GM18909 (cell line): ENCODE results near the gene BNC2.

Experiments
- ATAC-seq: cut with Tn5 transposase; IDR thresholded peaks from one replicate; pipeline ENCODE4 v1.9.1; 2021; ENCODE audit warnings: mild to moderate bottlenecking; ENCODE audit not compliant: unreplicated experiment, poor library complexity

The BNC2 gene

GRCh38 chr9:16769291-16769690, 101.2 kb downstream of the BNC2 start:
- no peak for ATAC-seq

DNA sequence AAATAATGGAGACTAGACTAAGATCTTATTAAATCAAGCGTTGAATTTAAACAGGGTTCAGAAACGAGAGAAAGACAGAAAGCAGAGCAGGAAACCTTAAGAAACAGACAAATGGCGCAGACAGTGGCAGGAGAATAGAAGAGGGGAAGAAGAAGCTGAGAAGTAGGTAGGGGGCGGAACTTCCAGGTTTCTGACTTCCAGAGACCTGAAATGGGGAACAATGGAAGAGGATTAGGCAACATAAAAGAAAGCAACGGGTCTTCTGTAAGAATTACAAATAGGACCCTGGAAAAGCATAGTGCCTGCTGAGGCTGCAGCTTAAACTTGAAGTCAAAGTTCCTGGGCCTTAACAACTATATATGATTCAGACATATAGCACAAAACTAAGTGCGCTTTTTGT, 101.7 kb downstream of the BNC2 start:
- no peak for ATAC-seq

GRCh38 chr9:16767366-16767765, 103.1 kb downstream of the BNC2 start:
- ATAC-seq: no peak

DNA sequence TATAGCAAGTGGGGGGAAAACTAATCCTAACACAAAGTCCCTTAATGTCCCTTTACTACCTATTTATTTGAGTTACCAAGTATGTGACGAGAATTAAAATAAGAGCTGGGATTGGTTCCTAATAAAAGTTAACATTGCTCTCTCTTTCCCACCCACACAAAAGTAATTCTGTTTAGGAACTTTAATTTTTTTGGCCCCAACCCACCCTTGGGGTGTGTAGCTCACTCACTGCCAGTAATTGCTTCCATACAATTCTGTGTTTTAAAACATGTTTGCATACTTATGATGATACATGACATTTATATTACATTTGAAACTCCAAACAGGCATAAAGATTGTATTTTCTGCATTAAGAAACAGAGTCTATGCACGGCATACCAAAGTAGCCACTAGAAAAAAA, 106.5 kb downstream of the BNC2 start:
- ATAC-seq: no peak

GRCh38 chr9:16755467-16756160, 114.9 kb downstream of the BNC2 start:
- ATAC-seq: no peak

DNA sequence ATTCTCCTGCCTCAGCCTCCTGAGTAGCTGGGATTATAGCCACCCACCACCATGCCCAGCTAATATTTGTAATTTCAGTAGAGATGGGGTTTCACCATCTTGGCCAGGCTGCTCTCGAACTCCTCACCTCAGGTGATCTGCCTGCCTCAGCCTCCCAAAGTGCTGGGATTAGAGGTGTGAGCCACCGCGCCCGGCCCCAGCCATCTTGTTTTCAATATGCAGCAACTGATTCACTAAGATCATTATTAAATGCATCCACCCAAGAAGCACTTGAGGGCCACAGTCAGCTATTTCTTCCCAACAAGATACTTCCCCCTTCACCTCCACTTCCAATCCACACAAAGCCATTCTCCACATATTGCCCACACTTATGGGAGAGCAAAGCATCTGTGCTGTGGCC, 115.8 kb downstream of the BNC2 start:
- ATAC-seq: no peak

- no peak for ATAC-seq
These were observed 117.2 kb downstream of the BNC2 start for GRCh38 chr9:16753256-16753655.

- ATAC-seq: no peak
These were observed 117.9 kb downstream of the BNC2 start for GRCh38 chr9:16752601-16753000.

GRCh38 chr9:16750553-16750952, 119.9 kb downstream of the BNC2 start:
- ATAC-seq: no peak

- no peak for ATAC-seq
These were observed 125.1 kb downstream of the BNC2 start for GRCh38 chr9:16745359-16745758.

DNA sequence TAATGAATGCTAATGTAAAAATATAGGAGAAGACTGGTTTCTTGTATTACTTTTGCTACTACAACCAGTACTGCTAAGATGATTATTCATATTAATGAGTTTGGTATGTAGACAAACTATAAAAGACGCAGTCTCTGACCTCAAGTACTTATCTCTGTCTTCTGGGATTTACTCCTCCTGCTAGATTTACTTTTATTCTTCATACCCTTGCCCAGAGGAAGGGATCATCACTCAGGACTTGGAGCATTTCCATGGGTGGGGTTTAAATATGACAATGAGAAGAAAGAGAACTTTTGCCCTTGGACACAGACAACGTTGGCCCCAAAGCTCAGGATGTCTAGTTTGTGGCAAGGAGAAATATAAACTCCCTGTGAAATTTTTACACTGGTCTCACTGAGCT, 126.1 kb downstream of the BNC2 start:
- ATAC-seq: no peak

DNA sequence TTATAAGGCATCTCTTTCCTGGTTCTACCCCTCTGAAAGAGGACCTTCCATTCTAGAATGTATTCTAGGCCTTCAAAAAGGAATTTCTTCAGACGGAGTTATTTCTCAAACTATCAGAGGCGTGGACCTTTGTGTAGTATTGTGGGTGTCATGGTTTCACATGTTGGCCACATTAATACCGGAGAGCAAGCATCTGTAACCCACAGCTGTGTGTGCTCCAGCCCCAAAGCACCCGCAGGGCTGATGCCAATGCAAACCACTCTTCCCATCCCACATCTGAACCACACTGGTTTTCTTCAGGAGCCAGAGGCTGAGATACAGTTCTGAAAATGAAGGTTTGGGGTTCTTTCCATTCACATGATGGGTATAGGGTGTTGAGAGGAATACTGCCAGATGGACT, 127.1 kb downstream of the BNC2 start:
- no peak for ATAC-seq

GRCh38 chr9:16735001-16735400, 135.5 kb downstream of the BNC2 start:
- ATAC-seq: no peak

- no peak for ATAC-seq
These were observed 137.9 kb downstream of the BNC2 start for GRCh38 chr9:16732546-16732945.

- no peak for ATAC-seq
These were observed 140.3 kb downstream of the BNC2 start for GRCh38 chr9:16730162-16730561.

GRCh38 chr9:16729651-16730050, 140.8 kb downstream of the BNC2 start:
- no peak for ATAC-seq

DNA sequence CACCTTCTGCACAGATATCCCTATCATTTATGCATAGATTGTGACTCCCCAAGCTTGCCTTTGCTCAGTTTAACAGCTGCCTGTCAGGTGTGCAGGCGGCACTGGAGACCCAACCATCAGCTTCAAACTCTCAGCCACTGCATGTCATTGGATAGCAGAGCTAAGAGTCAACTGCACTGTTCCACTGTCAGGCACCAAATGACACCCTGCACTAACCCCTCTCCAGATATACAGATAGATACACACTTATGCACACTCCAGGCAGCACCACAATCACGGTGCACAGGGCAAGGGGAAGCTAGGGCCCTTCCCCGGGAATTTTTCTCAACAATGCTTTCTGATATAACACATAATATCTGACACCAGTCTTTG, 142.3 kb downstream of the BNC2 start:
- ATAC-seq: no peak

- ATAC-seq: no peak
These were observed 142.9 kb downstream of the BNC2 start for GRCh38 chr9:16727452-16728136.

- ATAC-seq: no peak
These were observed 143.6 kb downstream of the BNC2 start for GRCh38 chr9:16726718-16727451.

DNA sequence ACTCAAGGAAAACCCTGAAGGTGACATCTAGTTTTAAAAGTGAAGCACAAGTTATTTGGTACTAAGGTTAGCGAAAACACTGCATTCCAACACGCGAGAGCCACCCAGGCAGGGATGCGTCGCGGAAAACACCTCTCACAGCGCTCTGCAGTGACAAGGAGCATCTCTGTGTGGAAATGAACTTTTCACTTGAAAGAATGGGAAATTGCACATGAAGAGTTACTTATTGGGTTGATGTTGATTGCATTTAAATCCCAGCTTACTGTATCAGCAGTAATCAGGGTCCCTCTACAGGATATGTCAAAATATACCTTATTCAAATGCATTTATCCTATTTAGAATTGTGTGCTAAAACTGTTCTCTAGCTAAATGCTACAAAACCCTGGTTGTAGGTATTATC, 144.4 kb downstream of the BNC2 start:
- no peak for ATAC-seq

- ATAC-seq: no peak
These were observed 145.4 kb downstream of the BNC2 start for GRCh38 chr9:16725066-16725465.

DNA sequence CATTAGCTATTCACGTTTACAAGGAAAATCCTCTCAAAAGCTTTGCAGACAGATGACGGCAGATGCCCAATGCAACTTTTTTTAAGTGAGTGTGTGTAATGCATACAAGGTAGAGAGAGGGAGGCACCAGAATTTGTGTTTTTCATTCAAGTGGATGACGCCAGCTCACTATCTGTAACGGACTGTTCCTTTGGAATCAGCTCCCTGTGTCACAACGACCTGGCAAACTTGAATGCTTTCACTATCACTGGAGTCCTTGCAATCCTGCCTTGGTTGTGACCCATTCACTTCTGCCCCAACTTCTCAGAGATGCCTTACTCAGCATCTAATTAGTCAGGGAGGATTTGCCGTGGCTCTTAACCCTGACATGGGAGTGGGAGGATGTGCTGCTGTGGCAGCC, 148.5 kb downstream of the BNC2 start:
- no peak for ATAC-seq
